Osteoblast (primary cell): ENCODE results near the gene HDDC3. TPM values are rescaled to one million over a fixed set of nuclear protein-coding genes. Genes with fewer than 3 reads are reported as not detected.

Source experiments
- DNase-seq: peaks from one replicate; pipeline ENCODE4 v3.0.0; 2011; ENCODE audit warnings: low spot score, mixed read lengths; ENCODE audit not compliant: insufficient read length; ENCODE audit errors: missing footprints
- H2AFZ ChIP-seq: 2 replicates; pipeline ENCODE4 v1.6.0; 2011; ENCODE audit warnings: mild to moderate bottlenecking, low read length
- H3K27ac ChIP-seq: 2 replicates; pipeline ENCODE4 v1.5.1; 2011; ENCODE audit warnings: mild to moderate bottlenecking, low read depth, low read length, moderate library complexity
- H3K27me3 ChIP-seq: 2 replicates; pipeline ENCODE4 v1.6.0; 2012; ENCODE audit warnings: mild to moderate bottlenecking, control low read depth, inconsistent platforms, low read length, moderate library complexity; ENCODE audit not compliant: insufficient read depth
- H3K36me3 ChIP-seq: 2 replicates; pipeline ENCODE4 v1.5.1; 2011; ENCODE audit warnings: mild to moderate bottlenecking, low read length, control low read depth, moderate library complexity; ENCODE audit not compliant: insufficient read depth
- H3K4me1 ChIP-seq: 2 replicates; pipeline ENCODE4 v1.5.1; 2011; ENCODE audit warnings: mild to moderate bottlenecking, low read length, control low read depth, moderate library complexity; ENCODE audit not compliant: insufficient read depth
- H3K4me2 ChIP-seq: 2 replicates; pipeline ENCODE4 v1.6.0; 2011; ENCODE audit warnings: mild to moderate bottlenecking, low read length; ENCODE audit not compliant: insufficient read depth
- H3K4me3 ChIP-seq: fragments of 200-600 bp; sonication (generic); 3 replicates; pipeline ENCODE4 v1.5.1; 2012; ENCODE audit warnings: mild to moderate bottlenecking, low read length, inconsistent platforms; ENCODE audit not compliant: insufficient read depth
- H3K79me2 ChIP-seq: 2 replicates; pipeline ENCODE4 v1.6.0; 2012; ENCODE audit warnings: mild to moderate bottlenecking, low read length, control low read depth, inconsistent platforms; ENCODE audit not compliant: insufficient read depth
- H3K9me3 ChIP-seq: 2 replicates; pipeline ENCODE4 v1.5.1; 2011; ENCODE audit warnings: low read depth, low read length, control low read depth
- H4K20me1 ChIP-seq: 2 replicates; pipeline ENCODE4 v1.6.0; 2012; ENCODE audit warnings: mild to moderate bottlenecking, low read length, control low read depth; ENCODE audit not compliant: insufficient read depth
- CTCF ChIP-seq: IDR thresholded peaks from 2 replicates; pipeline ENCODE4 v1.5.1; 2011; ENCODE audit warnings: mild to moderate bottlenecking, low read depth, low read length, moderate library complexity; ENCODE audit errors: extremely low read depth
- total RNA-seq: library from RNA; depleted of rRNA; stranded (reverse); fragments of >200 nt; gene quantifications from 2 replicates; pipeline ENCODE4 v1.2.3, GENCODE V29; 2012

The HDDC3 gene
- total RNA-seq, 1 donor: 11.6 TPM

- H2AFZ ChIP-seq: no peak overlapping the region
- H3K27ac ChIP-seq: no peak overlapping the region
- H4K20me1 ChIP-seq: no peaks in the 10 kb centered on the region
- no peak for TF ChIP-seq CTCF
- H3K79me2 ChIP-seq: peaks cover 11% of the 10 kb centered on the region
- H3K4me2 ChIP-seq: no peak overlapping the region
- DNase-seq: no peak
- peaks cover 49% of the 10 kb centered on the region for H3K36me3 ChIP-seq
- H3K4me3 ChIP-seq: no peak overlapping the region
- no peaks in the 10 kb centered on the region for H3K27me3 ChIP-seq
- no peaks in the 10 kb centered on the region for H3K9me3 ChIP-seq
- H3K4me1 ChIP-seq: no peaks in the 10 kb centered on the region
Observed at GRCh38 chr15:90967206-90967605, 34.9 kb upstream of the HDDC3 start.

- Histone ChIP-seq H3K4me3 (no peak overlapping the region), H2AFZ (no peak overlapping the region), H3K27me3 (no peaks in the 10 kb centered on the region), H3K4me1 (no peaks in the 10 kb centered on the region), H3K36me3 (peaks cover 58% of the 10 kb centered on the region), H3K79me2 (peaks cover 14% of the 10 kb centered on the region), H3K9me3 (no peaks in the 10 kb centered on the region), H3K4me2 (no peak overlapping the region), H3K27ac (no peak overlapping the region), H4K20me1 (no peaks in the 10 kb centered on the region)
- DNase-seq: no peak
- no peak for TF ChIP-seq CTCF
Observed at GRCh38 chr15:90966262-90966661, 33.9 kb upstream of the HDDC3 start.

DNA sequence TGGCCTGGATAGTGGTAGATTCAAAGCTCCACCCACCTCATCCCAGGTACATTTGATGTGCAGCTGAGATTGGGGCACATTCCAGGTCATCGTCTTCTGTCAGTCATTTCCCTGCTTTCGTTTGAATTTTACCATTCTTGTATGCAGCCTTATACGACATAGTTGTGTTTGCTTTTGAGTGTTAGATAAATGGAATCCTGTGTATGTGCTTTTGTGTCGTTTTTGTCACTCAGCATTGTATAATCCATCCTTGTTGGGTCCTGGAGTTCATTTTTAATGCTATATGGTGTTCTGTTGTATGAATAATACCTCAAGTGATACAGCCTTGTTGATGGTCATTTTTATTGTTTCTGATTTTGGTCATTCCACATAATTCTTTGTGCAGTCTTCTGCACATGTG, 29.7 kb upstream of the HDDC3 start:
- H3K4me2 ChIP-seq: no peak overlapping the region
- no peak overlapping the region for H2AFZ ChIP-seq
- H3K27ac ChIP-seq: no peak overlapping the region
- TF ChIP-seq CTCF: no peak
- DNase-seq: no peak
- peaks cover 25% of the 10 kb centered on the region for H3K79me2 ChIP-seq
- peaks cover 42% of the 10 kb centered on the region for H3K36me3 ChIP-seq
- H4K20me1 ChIP-seq: no peaks in the 10 kb centered on the region
- no peaks in the 10 kb centered on the region for H3K9me3 ChIP-seq
- peaks cover 10% of the 10 kb centered on the region for H3K4me1 ChIP-seq
- no peaks in the 10 kb centered on the region for H3K27me3 ChIP-seq
- H3K4me3 ChIP-seq: no peak overlapping the region

DNA sequence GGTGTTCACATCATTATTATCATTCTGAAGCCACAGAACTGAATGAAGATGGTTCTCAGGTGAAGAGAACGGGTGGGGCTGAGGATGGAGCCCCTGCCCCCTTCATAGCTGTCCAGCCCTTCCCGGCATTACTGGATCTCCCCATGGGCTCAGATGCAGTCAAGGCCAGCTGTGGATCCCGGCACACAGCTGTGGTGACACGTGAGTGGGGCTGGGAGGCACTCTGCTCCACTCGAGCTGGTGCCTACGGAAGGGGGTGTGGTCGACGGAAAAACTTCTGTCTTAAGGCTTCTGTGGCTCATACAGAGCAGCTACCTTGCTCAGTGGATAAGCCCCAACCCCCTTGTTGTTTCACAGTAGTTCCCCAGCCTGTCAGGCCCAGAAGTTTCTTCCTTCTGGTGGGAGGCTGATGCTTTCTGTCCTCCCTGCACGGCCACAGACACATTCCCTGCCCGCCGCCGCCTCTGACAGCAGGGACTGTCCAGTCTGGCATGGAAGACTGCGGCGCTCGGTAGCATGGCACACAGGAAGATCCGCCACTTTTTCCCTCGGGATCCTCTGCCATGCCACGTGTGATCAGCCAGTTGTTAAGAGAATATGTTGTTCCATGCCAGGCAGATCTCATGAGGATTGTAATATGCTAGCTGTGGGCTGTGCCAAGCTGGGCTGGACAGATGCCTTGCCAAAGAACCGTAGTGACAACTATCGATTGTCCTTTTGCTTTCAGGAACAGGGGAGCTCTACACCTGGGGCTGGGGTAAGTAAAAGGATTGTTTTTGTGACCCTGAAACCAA, 28.1 kb upstream of the HDDC3 start:
- no peak for TF ChIP-seq CTCF
- H3K4me1 ChIP-seq: peaks cover 20% of the 10 kb centered on the region
- peaks cover 32% of the 10 kb centered on the region for H3K36me3 ChIP-seq
- no peak for DNase-seq
- peaks cover 27% of the 10 kb centered on the region for H3K79me2 ChIP-seq
- no peak overlapping the region for H3K4me3 ChIP-seq
- H4K20me1 ChIP-seq: no peaks in the 10 kb centered on the region
- H3K9me3 ChIP-seq: no peaks in the 10 kb centered on the region
- H3K4me2 ChIP-seq: no peak overlapping the region
- H3K27ac ChIP-seq: no peak overlapping the region
- no peaks in the 10 kb centered on the region for H3K27me3 ChIP-seq
- H2AFZ ChIP-seq: no peak overlapping the region
